Activated naive CD4-positive, alpha-beta T cell treated with anti-CD3 and anti-CD28 coated beads, Interleukin-2, amount 50 U/mL, for 24 hours (primary cell): ENCODE data around the gene RGPD8.
"Not testable (repeated sequence)": the region's sequence is repeated elsewhere in the genome, so short reads cannot be mapped to it uniquely, and the experiment has no call there.

Experiments used
- H3K27ac Mint-ChIP-seq: one replicate; pipeline ENCODE4 v1.8.0; 2021; ENCODE audit warnings: mild to moderate bottlenecking, mixed read lengths
- H3K27me3 Mint-ChIP-seq: one replicate; pipeline ENCODE4 v1.8.0; 2021; ENCODE audit warnings: mixed read lengths
- H3K36me3 Mint-ChIP-seq: one replicate; pipeline ENCODE4 v1.8.0; 2021; ENCODE audit warnings: mixed read lengths
- H3K4me1 Mint-ChIP-seq: one replicate; pipeline ENCODE4 v1.8.0; 2021; ENCODE audit warnings: mixed read lengths
- H3K4me3 Mint-ChIP-seq: one replicate; pipeline ENCODE4 v1.8.0; 2021; ENCODE audit warnings: mild to moderate bottlenecking, mixed read lengths
- H3K9me3 Mint-ChIP-seq: one replicate; pipeline ENCODE4 v1.8.0; 2021; ENCODE audit warnings: mixed read lengths

Gene RGPD8

DNA sequence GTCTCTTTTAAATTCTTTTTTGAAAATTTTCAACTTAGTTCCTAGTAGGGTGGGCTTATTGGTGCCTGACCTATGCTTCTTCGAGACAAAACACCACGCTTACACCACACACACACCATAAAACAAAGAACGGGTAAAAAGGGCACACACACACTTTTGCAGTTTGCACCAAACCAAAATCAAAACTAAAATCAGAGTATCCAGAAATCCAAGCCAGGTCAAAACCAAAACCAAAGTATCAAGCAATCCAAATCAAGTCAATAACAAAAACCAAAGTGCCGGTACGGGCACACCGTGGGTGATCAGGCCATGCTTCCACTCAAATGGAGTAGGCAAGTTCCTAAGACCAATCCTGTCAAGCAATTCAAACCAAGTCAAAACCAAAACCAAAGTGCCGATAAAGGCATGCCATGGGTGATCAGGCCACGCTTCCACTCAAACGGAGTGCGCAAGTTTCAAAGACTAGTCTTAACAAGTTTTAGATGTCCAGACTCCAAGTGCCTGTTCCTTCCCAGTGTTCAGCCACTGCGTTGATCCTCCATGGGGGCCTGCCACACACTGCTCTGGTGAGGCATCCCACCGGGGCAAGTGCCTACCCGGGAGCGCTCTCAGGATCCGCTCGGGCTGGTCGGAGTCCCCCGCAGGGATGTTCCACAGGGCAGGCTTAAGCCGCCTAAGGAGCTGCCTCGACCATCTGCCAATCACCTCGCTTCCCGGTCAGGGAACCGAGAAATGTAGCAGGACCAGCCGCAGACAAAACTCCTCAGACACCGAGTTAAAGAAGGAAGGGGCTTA lies 80.4 kb downstream of the RGPD8 start:
- H3K4me1 Mint-ChIP-seq, H3K27ac Mint-ChIP-seq, H3K27me3 Mint-ChIP-seq, H3K4me3 Mint-ChIP-seq, H3K36me3 Mint-ChIP-seq, H3K9me3 Mint-ChIP-seq: not testable (repeated sequence)

DNA sequence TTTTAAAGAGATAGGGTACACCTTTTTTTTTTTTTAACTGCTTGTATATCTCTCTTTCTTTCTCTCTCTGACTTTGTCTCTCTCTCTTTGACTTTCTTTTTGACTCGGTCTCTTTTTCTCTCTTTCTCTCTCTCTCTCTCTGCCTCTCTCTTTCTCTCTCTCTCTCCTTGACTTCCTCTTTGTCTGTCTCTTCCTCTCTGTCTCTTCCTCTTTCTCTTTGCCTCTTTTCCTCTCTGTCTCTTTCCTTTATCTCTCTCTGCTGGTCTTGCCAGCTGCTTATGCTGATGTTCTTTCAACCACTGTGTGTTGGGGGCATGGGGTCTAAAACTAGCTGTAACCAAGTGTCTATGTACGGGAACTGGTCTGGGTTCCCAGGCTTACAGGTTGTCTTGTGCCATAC lies 81.2 kb downstream of the RGPD8 start:
- H3K4me1 Mint-ChIP-seq, H3K27ac Mint-ChIP-seq, H3K4me3 Mint-ChIP-seq, H3K9me3 Mint-ChIP-seq, H3K36me3 Mint-ChIP-seq, H3K27me3 Mint-ChIP-seq: not testable (repeated sequence)

DNA sequence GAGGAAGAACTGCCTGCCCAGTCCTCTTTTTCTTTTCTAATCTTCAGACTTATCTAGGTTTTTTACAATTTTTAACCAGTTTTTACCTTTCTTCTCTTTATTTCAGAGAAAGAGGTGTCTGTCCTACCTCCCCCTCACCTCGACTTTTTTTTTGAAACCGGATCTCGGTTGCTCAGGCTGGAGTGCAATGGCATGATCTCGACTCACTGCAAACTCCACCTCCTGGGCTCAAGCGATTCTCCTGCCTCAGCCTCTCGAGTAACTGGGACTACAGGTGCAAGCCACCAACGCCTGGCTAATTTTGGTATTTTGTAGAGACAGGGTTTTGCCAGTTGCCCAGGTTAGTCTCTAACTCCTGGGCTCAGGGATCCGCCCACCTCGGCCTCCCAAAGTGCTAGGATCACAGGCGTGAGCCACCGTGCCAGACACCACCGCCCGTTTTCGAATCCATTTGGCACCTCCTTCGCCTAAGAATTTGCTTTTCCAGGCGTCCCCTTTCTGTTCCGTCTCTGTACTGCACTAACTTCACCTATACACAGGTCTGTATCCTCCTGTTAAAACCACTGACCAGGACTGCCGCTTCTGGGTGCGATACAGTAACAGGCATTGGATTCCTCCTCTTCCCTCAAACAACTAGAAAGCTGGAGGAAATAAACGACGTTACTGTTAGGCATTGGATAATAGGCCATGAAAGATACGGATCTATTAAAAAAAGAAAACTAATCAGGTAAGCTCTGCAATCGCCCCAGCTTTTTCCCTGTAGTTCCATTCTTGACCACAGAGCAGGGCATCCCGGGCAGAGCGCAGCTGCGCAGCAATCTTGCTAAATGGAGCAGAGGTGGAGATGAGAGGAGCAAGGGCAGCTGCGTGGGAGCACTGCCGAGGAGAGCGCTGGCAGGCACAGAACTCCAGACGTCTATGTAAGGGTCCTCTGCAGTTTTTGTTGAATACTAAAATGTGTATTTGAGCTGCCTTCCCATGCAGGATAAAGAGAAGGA lies 88.1 kb downstream of the RGPD8 start:
- H3K4me3 Mint-ChIP-seq, result no peak overlapping the region
- H3K36me3 Mint-ChIP-seq, result no peaks in the 10 kb centered on the region
- H3K4me1 Mint-ChIP-seq, result no peaks in the 10 kb centered on the region
- no peaks in the 10 kb centered on the region for H3K27me3 Mint-ChIP-seq
- H3K9me3 Mint-ChIP-seq, result no peaks in the 10 kb centered on the region
- no peak overlapping the region for H3K27ac Mint-ChIP-seq

DNA sequence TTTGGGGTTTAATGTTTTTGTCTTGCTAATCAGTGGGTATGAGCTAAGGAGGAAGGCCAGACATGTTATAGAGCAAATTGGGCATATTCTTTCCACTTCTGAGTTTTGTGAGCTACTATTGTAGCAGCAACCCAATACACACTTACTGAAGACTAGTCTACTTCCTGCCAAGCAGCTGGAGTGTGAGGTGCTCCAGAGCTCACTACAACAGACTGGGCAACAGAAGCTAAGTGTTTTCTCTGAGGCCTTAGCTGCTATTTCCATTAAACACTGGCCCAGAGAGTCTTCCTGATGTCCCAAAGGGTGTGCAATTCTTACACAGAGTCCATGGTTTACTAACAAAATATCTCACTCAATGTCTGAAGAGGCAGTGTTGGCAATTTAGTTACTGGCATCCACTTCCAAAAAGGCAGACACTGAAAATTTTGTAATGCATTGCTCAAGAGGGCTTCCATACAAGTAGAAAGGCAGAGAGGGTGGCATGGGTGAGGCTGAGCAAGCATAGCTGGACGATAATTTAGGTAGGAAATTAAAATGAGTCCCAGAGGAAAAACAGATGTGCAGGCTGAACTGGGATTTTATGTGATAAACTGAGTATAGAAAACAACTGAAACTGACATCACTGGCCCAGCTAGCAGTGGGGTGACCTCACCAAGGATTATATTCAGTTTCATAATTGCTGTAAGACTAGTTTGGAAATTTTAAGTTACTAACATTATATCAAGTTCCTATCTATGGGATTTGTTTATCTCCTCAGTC lies 89.4 kb downstream of the RGPD8 start:
- Mint-ChIP-seq H3K27ac (no peak overlapping the region), H3K4me1 (no peaks in the 10 kb centered on the region)

DNA sequence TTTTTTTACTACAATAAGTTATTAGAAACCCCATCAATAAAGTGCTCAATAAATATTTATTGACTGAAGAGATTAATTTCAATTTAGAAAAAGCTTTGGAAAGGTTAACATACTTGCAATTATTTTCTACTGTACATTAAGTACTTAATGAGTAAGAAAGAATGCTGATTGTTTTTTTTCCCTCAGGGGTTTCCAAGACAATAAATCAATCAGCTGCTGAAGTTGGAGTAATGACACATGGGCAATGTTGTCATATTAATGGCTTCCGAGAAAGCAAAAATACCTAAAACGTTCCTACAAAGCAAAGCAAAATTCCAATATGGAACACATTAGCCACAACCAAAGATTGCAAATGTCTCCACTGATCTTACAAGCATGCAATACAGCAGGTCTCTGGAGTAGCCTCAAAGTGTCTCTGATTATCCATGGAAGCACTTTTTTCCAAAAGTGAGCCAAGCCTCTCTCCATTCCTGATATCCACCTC lies 91.3 kb downstream of the RGPD8 start:
- Mint-ChIP-seq H3K27me3 (no peaks in the 10 kb centered on the region), H3K27ac (no peak overlapping the region), H3K9me3 (no peaks in the 10 kb centered on the region)

More for the DNA sequence above, 89.4 kb downstream of the RGPD8 start:
- H3K27me3 Mint-ChIP-seq, result no peaks in the 10 kb centered on the region
- no peak overlapping the region for H3K4me3 Mint-ChIP-seq
- H3K9me3 Mint-ChIP-seq, result no peaks in the 10 kb centered on the region
- H3K36me3 Mint-ChIP-seq, result no peaks in the 10 kb centered on the region

DNA sequence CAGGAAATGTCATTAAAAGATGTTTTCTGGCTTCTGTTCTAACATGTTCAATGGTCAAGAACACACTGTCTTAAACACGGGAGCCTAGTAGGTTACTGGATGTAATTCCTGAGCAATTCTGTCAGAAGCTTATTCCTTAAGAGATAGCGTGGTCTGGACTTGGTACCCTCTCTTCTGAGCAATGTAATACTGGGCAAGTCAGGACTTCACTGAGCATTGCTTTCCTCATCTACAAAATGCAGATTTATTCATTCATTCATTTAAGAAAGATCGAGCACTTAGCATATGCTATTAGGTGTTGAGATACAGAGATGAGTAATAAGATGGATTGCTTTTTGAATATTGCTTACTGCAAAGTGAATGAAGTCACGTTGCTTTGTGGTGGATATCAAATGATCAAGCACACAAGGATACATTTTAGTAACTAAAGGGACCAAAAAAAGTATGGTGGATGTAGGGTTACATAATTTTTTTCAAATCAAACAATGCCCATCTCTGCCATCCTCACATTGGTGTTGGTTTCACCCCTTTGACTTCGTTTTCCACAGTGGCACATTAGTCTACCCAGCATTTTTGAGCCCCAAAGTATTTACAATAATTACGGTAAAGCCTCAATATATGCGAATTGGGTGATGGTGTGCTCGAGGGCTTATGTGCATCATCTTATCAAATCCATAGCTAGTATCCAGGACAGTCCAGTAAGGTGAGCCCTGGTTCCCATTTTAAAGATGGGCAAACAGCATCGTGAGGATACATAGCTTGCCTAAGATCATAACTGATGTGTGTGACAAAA lies 92.8 kb downstream of the RGPD8 start:
- Mint-ChIP-seq H3K36me3 (no peaks in the 10 kb centered on the region), H3K4me1 (no peaks in the 10 kb centered on the region), H3K4me3 (no peak overlapping the region), H3K27ac (no peak overlapping the region), H3K9me3 (no peaks in the 10 kb centered on the region), H3K27me3 (no peaks in the 10 kb centered on the region)

More for the DNA sequence above, 91.3 kb downstream of the RGPD8 start:
- Mint-ChIP-seq H3K4me1 (no peaks in the 10 kb centered on the region), H3K36me3 (no peaks in the 10 kb centered on the region), H3K4me3 (no peak overlapping the region)

DNA sequence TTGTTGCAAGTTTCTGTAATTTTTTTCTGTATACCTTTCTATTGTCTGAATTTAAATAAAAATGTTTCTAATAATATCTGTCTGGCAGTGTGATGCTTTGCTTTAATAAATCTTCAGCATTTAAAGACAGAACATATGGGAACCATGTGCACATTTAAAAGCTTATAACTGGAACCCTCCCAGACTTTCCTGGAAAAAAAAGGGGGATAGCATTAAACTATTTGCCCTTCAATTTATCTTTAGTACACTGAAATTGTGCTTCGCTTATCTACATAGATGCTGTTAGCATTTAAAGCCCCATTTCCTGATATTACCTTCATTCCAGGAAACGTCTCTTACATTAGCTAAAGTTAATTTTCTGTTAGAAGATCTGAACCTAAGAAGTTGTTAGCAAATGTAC lies 93.5 kb downstream of the RGPD8 start:
- H3K27me3 Mint-ChIP-seq, result no peaks in the 10 kb centered on the region
- H3K27ac Mint-ChIP-seq, result no peak overlapping the region

DNA sequence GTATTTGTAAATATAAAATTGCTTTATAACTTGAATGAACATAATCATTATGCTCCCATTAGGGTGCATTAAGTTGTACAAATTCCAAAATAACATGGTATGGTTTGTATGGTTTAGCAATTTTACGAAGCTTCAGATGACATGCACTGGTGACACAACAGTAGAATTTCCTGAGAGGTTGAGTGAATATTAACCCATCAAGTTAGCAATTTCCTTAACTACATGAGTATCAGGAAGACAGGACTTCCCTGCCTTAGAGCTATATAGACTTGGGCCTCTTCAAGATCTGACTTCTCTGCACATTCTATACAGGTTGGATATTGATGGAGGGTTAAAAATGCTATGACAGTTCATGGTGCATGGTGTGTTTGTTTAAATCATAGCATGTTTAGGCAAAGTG lies 97.8 kb downstream of the RGPD8 start:
- Mint-ChIP-seq H3K4me1 (no peaks in the 10 kb centered on the region), H3K9me3 (no peaks in the 10 kb centered on the region), H3K36me3 (peaks cover 4% of the 10 kb centered on the region), H3K27ac (no peak overlapping the region), H3K27me3 (no peaks in the 10 kb centered on the region), H3K4me3 (no peak overlapping the region)

More for the DNA sequence above, 93.5 kb downstream of the RGPD8 start:
- Mint-ChIP-seq H3K36me3 (no peaks in the 10 kb centered on the region), H3K9me3 (no peaks in the 10 kb centered on the region), H3K4me3 (no peak overlapping the region), H3K4me1 (no peaks in the 10 kb centered on the region)

DNA sequence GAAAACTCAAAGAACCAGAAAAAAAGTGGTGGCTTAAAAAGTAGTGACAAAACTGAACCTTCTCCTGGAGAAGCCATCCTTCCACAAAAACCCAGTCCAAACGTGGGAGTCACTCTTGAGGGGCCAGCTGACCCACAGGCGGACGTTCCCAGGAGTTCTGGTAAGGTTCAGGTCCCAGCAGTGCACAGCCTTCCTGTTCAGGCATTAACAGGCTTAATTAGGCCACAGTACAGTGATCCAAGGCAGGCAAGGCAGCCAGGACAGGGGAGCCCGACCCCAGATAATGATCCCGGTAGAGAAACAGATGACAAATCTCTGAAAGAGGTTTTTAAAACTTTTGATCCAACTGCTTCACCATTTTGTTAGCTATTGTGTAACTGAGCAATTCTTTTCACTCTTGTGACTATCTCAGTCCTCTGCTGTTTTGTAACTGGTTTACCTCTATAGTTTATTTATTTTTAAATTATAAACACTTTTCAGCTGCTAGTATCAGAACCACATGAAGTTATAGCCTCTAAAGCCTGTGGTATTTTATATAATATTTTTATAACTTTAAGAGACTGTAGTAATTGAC lies 101.2 kb downstream of the RGPD8 start:
- Mint-ChIP-seq H3K27ac (no peak overlapping the region), H3K36me3 (peaks cover 19% of the 10 kb centered on the region), H3K4me1 (no peaks in the 10 kb centered on the region), H3K4me3 (no peak overlapping the region), H3K27me3 (no peaks in the 10 kb centered on the region), H3K9me3 (no peaks in the 10 kb centered on the region)

DNA sequence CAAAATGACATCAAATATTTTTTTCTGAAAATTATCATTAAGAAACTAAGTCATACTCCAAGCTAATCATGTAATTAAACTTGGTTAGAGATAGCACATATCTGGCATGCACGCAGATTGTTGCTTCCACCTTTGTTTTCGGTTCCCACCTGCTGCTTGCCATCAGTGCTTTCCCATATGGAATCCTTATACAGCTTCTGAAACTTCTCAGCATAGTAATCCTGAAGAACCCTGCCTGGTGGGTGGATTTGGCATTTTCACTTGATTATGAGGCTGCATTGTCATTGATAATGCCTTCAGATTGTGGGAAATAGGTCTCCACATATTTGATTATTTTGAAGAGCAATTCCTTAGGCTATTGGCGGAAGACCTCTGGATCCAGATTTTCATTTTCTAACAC lies 110.5 kb downstream of the RGPD8 start:
- Mint-ChIP-seq H3K36me3 (peaks cover 25% of the 10 kb centered on the region), H3K4me3 (no peak overlapping the region), H3K4me1 (no peaks in the 10 kb centered on the region), H3K9me3 (no peaks in the 10 kb centered on the region), H3K27ac (no peak overlapping the region), H3K27me3 (no peaks in the 10 kb centered on the region)

DNA sequence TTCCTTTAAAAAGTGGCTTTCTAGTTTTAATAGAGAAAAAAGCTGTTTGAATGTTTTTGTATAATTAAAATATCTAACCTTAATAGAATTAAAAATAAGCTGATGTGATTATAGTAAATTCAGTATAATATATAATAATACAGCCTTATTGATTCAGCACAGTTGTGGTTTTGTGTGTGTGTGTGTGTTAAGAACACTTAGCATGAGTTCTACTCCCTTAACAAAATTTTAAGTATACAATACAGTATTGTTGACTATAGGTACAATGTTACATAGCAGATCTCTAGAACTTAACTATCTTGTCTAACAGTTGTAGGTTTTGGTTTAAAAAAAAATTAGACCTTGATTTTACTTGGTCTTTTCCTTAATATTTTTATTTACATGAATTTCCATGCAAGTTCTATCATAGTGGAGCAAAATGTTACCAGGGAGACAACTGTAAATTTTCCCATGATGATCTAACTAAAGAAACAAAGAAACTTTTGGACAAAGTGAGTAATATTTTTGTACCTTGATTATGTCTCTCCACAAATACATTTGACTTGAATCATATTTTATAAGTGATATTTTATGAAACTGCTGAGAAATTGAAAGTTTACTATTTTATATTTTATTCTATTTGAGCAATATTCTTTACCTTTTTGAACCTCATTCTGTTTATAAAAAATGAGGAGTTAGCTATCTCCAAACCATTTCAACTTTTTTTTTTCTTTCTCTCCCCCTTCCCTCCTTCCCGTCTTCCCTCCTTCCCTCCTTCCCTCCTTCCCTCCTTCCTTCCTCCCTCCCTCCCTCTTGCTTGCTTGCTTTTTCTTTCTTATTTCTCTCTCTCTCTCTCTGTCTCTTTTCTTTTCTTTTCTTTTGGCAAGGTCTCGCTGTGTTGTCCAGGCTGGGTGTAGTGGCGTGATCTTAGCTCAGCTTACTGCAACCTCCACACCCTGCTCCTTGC lies 111.8 kb downstream of the RGPD8 start:
- H3K4me3 Mint-ChIP-seq, result no peak overlapping the region
- H3K27ac Mint-ChIP-seq, result no peak overlapping the region
- H3K9me3 Mint-ChIP-seq, result no peaks in the 10 kb centered on the region
- H3K27me3 Mint-ChIP-seq, result no peaks in the 10 kb centered on the region
- H3K4me1 Mint-ChIP-seq, result no peaks in the 10 kb centered on the region
- peaks cover 15% of the 10 kb centered on the region for H3K36me3 Mint-ChIP-seq
